Stimulated activated CD4-positive, alpha-beta T cell treated with anti-CD3 and anti-CD28 coated beads, Interleukin-1b, Interleukin-23, amount 100 ng/mL, for 24 hours (primary cell): ENCODE measurements around the gene RALBP1.
"Not testable (repeated sequence)": the region's sequence is repeated elsewhere in the genome, so short reads cannot be mapped to it uniquely, and the experiment has no call there.

Experiments used
- DNase-seq, 4 experiments: peaks; one replicate each; pipeline ENCODE4 v3.0.0-alpha.2; 2020; ENCODE audit warnings: low read depth in 4 of 4, low spot score in 1 of 4

RALBP1 gene

GRCh38 chr18:9454061-9454703, 21.1 kb upstream of the RALBP1 start:
- no peak for DNase-seq

- DNase-seq, result no peak
Measured at GRCh38 chr18:9455718-9456511, 19.4 kb upstream of the RALBP1 start.

GRCh38 chr18:9466127-9466526, 9.2 kb upstream of the RALBP1 start:
- no peak for DNase-seq

- no peak for DNase-seq
Measured at GRCh38 chr18:9466846-9467245, 8.5 kb upstream of the RALBP1 start.

- no peak for DNase-seq
Measured at GRCh38 chr18:9468998-9469397, 6.3 kb upstream of the RALBP1 start.

GRCh38 chr18:9469685-9470084, 5.6 kb upstream of the RALBP1 start:
- no peak for DNase-seq

- no peak for DNase-seq
Measured at GRCh38 chr18:9474108-9474982, 968 bp upstream of the RALBP1 start.

GRCh38 chr18:9475643-9476591, 604 bp downstream of the RALBP1 start:
- peak in 2 of 4 experiments; percentile 1 to 28 for DNase-seq

- not testable (repeated sequence) for DNase-seq
Measured at GRCh38 chr18:9476949-9477348, 1.6 kb downstream of the RALBP1 start.

GRCh38 chr18:9477509-9477908, 2.2 kb downstream of the RALBP1 start:
- no peak for DNase-seq

- no peak for DNase-seq
Measured at GRCh38 chr18:9478545-9478944, 3.2 kb downstream of the RALBP1 start.

- no peak for DNase-seq
Measured at GRCh38 chr18:9482790-9483189, 7.5 kb downstream of the RALBP1 start.

- DNase-seq, result no peak
Measured at GRCh38 chr18:9483526-9483925, 8.2 kb downstream of the RALBP1 start.

GRCh38 chr18:9484856-9485255, 9.5 kb downstream of the RALBP1 start:
- DNase-seq, result not testable (repeated sequence)

GRCh38 chr18:9488538-9488937, 13.2 kb downstream of the RALBP1 start:
- no peak for DNase-seq

- DNase-seq, result no peak
Measured at GRCh38 chr18:9494778-9495331, 19.5 kb downstream of the RALBP1 start.

- no peak for DNase-seq
Measured at GRCh38 chr18:9495465-9495864, 20.2 kb downstream of the RALBP1 start.

GRCh38 chr18:9495916-9496705, 20.8 kb downstream of the RALBP1 start:
- no peak for DNase-seq

GRCh38 chr18:9506046-9506792, 30.9 kb downstream of the RALBP1 start:
- no peak for DNase-seq
